ENCODE data around the gene FIBCD1.

The FIBCD1 gene

DNA sequence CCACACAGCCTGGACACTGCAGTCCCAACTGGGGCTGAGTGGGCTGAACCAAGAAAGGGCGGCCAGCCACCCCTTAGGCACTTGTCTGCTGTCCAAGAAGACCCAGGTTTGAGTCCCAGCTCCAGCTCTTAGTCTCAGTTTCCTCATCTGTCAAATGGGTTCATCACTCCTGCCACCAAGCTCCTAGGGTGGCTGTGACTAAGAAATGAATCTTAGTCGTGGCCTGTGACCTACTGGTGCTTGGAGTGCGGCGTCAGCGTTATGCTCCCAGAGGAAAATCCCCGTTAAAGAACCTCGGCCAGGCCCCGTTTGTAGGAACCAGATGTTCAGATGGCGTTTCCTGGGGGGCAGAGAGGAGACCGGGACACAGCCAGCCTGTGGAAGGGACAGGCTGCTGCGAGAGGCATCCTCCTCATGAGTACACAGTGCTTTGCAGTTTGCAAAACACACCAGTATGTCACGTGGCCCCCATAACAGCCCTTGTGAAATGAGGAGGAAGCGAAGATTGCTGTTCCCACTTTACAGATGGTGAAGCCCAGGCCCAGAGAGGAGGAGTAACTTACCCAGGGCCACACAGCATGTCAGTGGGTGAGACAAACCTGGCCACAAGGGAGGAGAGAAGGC, 3.3 kb downstream of the FIBCD1 start:
- no peak for DNase-seq

DNA sequence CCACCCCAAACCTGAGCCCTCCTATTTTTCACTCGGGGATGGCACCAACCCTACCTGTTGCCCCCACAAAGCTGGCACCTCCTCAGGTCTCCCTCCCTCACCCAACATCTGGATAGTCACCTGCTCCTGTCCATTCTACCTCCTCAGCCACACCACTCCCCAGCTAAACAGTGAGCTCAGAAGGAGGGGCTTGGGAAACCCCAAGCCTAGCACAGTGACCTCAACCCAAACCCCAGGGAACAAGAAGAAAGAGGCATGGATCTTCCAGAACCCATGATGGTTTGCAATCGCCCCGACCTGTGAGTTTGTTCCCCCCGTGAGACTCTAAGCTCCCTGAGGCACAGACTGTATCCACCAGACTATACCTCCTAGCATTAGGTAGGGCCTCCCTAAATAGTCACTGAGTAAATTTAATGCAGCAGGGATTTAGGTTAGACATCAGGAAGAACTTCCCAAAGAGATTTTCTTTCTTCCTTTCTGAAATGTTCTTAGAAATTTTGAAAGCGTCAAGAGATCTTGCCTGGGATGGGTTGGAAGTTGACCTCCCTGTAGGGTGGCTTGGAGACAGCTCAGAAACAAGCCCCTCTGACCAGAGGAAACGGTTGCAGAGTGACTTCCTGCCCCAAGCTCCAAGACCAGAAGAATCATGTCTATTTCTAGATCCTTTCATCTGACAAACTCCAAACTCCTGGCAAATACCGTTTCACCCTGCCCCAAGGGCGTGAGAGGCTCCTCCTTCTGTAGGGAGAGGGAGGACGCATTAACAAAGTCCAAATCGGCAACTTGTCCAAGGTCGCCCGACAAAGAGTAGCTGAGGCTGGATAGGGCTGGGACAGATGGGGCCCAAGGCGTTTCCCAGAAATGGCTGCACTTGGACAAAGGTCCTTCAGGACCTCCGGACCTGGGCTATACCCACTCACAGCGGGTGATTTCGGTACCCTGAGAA, 4.1 kb downstream of the FIBCD1 start:
- DNase-seq: no peak

DNA sequence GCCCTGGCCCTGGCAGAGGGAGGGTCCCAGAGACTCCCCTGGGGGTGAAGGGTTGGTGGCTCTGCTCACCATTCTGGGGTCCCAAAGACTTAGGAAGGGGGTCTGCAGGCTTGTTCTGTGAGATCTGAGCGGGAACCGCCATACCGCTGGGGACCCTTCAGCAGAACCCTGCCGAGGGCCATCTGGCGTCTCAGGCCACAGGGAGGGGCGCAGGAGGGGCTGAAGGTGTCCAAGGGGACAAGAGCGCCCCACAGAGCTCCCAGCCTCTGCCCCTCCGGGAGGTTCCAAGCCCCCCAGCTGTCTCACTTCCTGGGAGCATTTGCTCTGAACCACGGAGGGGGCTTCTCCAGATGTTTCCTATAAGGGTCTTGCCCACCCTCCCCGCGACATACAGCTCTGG, 4.8 kb downstream of the FIBCD1 start:
- DNase-seq: no peak

DNA sequence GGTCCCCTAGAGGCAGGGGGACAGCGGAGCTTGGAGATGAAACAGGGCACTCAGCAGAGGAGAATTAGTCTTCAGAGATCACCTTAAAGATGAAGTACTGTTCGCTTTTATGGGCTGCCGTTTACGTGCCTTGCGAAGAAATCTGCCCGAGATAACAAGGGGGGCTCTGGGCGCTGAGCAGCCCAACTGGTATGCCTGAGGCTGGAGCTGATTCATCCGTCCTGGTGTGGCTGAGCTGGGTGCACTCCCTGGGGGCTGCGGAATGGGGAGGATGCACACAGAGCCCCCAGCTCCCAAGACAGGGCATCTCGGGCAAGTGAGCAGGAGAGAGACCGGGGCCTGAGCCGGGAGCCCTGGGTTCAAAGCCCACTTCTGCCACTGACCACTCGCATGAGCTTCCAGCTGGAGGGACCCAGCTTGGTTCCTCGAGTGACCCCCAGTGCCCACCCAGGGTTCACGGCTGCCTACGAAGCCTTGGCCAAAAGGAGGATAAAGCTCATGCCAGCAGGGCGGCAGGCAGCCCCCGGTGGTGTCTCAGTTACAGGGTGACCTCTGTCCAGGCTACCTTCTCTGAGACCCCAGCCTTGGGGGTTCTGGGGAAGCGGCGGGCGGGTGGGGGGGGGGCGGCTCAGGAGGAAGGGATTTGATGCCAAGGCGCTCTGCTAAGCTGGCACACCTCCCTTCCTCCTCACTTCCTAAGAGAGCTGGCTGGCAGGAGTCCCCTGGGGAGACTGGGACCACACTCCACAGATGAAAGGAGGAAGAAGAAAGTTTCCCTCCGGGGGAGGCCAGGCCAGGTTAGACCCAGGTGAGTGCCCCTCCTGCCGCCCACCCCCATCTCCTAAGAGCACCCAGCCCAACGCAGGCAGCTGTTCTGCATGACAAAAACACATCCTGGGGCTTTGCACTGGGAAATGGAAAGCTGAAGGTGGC, 5.7 kb downstream of the FIBCD1 start:
- no peak for DNase-seq

DNA sequence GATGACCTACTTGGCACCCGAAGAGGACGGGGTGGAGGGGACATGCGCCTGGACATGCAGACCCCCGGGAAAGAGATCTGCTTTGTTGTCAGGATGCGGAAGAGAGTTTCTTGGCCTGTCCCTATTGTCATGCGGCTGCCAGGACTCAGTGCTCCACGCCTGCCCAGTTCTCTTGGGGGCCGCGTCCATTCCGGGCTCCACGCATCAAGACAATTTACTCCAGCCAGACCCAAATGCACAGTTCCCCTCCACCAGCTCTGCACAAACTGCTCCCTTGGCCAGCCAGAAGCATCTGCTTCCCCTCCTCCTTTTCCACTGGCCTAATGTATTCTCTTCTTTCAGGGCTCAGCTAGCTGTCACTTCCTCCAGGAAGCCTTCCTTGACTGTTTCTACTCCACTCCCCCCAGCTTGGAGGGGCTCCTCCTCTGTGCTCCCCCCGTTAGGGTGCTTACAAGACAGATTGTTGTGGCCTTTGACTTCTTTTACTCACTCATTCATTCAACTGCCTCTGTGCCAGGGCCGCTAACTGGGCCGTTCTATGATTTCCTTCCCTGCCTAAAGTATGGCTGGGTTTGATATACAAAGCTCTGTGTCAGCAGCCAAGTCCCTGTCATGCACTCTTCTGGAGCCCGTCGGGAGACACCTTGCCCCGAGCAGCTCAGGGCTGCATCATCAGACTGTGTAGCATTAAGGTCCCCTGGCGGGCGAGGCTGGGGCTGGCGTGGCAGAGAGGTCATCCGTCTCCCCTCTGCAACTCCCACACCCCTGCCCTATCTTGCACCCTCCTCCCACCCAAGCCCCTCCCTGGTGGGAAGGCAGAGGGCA, 6.6 kb downstream of the FIBCD1 start:
- no peak for DNase-seq

DNA sequence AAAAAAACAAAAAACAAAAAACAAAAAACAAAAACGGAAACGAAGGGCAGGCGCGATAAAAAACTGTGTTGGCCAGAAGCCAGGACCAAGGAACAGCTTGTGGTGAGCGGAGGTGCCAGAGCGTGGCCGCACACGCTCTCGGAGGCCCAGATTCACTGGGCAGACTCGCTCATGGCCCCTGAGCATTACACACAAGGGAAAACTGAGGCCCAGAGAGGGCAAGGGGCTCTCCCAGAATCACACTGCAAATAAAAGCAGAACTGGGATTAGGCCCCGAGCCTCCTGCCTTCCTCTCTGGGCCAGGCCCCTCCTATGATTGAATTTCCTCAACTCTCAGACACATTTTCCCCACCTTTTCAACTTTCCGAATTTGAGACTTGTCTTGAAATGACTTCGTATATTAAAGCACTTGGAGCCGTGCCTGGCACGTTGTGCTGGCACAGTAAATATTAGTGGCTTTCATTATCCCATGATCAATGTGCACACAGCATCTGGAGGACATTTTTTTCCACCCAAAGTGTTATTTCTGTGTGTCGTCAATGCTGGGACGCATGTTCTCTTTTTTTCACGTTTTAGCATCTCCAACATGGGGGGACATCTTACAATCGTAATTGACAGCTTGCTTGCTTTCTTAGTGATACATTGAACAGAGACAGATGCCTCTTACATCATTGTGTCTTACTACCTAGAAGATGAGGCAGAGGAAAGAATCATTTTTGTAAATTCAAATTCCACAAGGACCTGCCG, 7.4 kb downstream of the FIBCD1 start:
- no peak for DNase-seq

DNA sequence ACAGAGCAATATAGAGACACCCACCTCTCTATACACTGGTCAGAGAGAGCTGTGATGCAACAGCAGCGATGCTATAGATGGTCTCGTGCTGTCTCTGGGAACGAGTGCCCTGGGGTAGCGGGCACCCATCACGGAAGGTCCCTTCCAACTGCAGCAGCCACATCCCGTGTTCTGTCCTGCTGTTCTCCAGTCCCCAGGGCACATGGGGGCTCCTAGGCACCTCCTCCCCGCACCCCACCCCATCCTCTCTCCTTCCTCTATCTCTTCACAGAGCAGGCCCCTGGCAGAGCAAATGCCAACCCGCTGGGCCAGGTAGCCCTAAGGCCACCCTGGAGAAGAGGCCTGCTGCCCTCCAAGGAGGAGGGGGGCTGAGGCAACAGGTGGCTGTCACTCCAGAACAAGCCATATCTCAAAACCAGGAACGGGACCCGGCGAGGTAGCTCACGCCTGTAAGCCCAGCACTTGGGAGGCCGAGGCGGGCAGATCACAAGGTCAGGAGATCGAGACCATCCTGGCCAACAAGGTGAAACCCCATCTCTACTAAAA, 8.2 kb downstream of the FIBCD1 start:
- DNase-seq: no peak

DNA sequence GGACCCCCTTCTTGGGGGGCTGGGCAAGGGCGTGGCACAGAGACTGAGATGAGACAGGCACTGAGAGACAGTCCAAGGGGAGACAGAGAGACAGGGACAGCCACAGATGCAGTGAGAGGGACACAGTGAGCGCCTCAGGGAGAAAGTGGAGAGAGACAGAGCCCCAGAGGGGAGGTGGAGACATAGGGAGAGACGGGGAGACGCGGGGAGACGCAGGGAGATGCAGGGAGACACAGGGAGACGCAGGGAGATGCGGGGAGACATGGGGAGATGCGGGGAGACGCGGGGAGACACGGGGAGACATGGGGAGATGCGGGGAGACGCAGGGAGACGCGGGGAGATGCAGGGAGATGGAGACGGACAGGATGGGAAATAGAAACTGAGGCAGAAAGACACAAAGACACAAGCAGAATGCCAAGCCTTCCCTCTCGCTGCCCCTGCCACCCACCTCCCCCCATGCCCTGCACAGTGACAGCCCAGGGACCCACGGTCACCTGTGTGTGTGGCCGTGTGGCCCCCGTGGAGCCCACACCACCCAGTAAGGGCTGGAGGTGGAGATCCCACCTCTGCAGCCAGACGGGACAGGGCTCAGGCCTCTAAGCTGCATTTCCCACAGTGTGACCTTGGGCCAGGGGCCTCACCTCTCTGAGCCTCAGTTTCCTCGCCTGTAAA, 8.8 kb downstream of the FIBCD1 start:
- no peak for DNase-seq

DNA sequence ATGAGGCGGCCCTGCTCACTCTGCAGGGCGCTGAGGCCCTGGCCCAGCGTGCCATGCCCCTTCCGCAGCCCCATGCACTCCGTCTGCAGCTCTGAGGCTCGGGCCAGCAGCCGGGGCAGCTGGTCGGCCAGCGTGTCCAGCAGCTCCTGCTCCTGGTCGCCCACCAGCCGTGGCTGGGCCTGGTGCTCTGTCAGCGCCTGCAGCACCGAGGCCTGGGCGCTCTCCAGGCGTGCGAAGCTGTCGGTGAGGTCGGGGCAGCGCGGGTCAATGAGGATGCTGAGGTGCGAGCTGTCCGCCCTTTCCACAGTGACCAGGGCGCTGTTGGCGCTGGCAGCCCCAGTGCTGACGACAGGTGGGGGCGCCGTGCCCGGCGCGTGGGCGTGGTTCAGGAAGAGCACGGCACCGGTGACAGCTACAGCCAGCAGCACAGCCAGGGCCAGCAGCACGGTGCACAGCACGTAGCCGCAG, 9.4 kb downstream of the FIBCD1 start:
- no peak for DNase-seq

DNA sequence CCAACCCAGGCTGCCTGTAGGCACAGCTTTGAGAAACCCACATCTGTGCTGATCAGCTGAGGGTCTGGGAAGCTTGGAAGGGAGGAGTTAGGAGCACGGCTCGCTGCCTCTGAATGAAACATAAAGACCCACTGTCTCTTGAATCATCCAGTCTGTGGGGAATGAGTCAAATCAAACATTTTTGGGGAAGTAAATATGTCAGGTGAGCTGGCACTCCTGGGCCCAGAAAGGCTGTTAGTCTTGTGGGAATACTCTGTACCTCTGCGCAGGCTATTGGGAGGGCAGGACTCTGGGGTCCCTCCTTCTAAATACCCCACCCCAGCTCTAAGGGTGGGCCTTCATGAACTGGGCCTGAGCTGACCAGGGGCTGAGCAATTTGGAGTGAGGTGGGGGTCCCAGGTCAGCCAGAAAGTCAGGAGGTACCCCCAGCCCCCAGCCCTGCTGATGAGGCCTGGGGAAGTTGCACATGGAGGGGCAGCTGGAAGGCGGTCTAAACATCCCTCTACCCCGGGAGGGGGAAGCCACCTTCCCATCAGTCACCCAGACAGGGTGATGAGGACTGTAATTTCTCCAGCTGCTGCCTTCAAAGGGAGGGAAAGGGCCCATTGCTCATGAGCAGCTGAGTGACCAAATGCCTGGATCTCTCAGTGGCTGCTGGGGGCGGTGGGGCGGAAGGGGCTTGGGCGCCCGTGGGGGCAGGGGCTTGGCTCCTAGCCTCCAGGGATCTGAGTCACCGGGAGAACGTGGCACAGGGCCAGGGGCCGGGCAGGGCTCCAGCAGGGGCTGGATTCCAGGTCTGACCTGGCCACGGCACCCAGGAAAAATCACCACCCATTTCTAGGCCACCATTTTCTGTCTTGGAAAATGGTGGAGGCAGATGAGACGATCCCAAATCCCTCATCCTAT, 10.8 kb downstream of the FIBCD1 start:
- no peak for DNase-seq

DNA sequence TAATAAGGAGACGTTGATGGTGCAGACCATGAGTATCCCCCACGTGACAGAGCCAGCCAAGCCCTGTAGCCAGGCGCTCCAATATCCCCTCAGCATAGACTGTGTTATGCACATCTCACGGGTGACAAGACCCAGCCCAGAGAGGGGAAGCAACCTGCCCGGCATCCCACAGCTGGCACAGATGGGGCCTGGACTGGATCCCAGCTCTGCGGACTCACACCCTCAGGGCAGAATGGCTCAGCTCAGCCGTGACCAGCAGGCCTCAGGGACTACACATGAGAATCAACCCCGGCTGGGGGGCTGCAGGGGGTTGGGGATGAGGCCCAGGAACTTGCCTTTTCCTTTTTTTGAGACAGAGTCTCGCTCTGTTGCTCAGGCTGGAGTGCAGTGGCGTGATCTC, 11.7 kb downstream of the FIBCD1 start:
- DNase-seq: no peak

DNA sequence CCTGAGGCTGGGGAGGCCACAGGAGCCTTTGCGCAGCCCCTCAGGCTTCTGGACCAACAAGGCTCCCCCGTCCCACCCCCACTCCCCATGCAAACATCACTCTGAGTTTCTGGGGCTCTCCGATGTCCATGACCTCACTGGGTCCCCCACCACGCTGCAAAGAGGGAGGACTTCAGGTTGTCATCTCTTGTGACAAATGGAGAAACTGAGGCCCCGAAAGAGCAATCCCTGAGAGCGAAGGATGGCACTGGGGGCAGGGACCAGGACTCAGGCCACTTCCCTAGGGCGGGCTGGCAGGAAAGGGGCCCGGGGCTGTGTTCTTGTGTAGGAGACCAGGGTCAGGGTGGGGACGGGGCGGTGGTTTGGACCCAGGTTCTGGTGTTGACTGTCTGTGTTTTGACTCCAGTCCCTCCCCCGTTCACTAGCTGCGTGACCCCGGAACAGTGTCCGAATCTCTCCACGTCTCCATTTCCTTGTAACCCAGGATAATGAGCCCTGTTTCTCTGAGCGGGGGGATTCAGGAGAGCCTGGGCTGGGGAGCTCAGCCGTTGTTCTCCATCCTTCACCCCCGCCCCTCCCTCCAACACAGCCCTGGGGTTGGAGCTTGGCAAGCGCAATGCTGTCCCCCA, 13.9 kb downstream of the FIBCD1 start:
- no peak for DNase-seq

DNA sequence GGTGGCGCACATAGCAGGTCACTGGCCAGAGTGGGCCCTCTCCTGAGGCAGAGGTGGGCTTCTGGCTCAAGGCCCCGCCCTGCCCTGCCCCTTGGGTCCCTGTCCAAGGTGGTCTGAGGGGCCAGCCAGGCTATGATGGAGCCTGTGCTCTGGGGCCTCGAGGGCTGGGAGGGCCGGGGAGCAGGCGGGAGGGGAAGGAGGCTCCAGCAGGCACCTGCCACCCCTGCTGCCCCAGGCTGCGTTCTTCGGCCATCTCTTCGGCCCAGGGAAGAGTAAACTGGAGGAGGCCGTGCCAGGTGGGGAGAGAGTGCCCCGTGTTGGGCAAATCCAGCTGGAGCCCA, 14.6 kb downstream of the FIBCD1 start:
- DNase-seq: no peak

DNA sequence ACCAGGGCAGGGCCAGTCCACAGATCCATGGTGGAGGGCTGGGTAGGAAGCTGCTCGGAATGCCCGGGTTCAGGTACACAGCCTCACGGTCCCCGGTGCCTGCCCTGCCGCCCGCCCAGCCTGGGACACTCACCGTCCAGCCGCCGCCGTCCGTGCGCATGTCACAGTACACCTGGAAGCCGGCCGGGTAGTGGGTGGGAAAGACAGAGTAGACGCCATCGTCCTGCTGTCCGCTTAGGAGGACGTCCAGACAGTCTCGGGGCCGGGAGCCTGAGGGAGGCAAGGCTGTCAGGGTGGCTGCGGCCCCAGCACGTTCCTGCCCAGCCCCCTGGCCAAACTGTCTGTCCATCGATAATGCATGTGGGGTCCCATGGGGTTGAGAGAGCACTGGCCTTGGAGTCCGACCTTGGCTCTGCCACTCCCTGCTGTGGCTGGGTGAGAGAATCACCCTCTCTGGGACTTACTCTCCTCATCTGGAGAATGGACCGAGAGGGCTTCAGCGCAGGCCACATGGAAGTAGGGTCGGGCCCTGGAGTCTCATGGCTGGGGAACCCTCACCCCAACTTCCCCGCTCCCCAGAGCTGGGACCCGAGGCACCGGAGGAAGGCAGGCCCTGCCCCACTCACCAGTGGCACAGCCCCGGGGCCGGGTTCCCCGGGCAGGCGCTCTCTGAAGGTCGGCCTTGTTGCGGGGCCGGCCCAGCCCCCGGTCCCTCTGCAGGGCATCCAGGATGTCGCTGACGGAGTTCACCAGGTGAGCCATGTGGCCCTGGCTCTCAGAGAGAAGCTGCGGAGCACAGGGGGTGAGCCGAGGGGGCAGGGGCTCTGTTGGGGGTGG, 15.2 kb downstream of the FIBCD1 start:
- no peak for DNase-seq

DNA sequence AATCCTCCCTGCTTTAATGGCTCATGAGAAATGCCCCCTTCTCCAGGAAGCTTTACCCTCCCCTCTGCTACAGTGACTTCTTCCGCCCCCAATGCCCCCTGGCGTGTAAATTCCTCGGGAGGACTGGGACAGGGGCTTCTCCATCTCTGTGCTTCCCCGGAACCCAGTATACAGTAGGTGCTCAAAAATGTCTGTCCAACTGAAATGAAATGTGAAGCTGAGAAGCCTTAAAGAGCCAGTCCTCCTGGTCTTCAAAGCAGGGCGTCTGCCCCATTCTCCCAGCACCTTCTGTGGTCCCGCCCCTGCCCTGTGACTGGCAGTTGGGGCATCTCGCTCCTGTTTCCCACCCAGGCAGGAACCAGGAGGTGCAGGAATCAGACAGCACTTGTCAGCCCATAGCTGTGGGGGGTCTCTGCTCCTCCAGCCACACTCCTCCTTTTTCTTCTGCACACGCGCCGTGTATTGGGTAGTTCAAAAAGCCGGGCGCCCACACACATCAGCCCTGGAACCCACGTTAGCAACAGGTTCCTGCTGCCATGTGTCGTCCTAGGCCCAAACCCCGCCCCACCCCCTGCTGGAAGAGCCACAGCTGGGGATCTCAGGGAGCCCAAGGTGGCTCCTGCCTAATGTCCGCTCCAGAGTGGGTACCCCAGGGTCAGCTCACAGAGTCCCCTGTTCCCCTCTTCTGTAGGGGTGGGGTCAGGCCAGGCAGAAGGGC, 16.0 kb downstream of the FIBCD1 start:
- no peak for DNase-seq

DNA sequence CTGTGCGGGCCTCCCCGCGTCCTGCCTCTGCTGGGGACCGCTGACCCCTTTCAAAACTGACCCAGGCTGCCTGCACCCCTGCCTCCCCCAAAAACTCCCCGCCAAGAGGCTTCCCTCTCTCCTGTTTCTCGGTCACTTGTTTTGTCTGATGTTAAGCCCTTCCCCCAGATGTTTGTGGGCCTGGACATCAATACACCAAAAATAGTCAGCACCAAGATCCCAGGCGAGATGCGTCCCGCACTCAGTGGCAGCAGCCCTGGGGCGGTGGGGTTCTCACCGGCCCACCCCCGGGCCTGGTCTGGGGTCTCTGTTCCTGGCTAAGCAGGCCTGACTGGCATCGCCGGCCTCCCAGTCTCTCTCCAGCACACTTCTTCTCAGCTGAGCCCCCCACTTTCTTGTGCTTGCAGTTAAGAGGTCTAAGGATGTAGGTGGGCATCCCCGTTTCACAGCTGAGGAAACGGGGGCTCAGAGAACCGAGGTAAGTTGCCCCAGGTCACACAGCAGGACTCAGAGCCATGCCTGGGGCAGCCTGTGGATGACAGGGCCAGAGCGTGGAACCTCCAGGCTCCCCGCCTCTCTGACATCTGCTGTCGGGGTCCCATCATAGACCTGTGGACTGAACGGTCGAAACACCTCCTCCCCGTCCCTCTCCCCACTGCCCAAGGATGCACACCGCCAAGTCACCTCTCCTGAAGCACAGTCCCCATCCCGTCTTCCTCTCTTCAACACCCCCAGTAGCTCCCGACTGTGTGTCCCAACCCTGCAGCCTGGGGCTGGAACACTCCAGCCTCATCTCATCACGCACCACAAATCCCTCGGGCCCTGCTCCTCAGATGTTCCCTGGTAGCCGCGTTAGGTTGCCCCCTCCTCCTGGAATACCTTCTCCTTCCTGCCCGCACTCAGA, 16.8 kb downstream of the FIBCD1 start:
- no peak for DNase-seq

Data from bone marrow (tissue), 2 donors.